GM15510 (cell line): ENCODE results near the gene UTP25.

ENCODE experiments used
- POLR2A ChIP-seq: IDR thresholded peaks from 3 replicates; pipeline ENCODE4 v1.6.1; 2011; ENCODE audit warnings: borderline replicate concordance; ENCODE audit not compliant: insufficient read length; ENCODE audit errors: extremely low read depth

Gene UTP25

GRCh38 chr1:209800984-209801834 lies 26.6 kb upstream of the UTP25 start:
- no peak for TF ChIP-seq POLR2A

DNA sequence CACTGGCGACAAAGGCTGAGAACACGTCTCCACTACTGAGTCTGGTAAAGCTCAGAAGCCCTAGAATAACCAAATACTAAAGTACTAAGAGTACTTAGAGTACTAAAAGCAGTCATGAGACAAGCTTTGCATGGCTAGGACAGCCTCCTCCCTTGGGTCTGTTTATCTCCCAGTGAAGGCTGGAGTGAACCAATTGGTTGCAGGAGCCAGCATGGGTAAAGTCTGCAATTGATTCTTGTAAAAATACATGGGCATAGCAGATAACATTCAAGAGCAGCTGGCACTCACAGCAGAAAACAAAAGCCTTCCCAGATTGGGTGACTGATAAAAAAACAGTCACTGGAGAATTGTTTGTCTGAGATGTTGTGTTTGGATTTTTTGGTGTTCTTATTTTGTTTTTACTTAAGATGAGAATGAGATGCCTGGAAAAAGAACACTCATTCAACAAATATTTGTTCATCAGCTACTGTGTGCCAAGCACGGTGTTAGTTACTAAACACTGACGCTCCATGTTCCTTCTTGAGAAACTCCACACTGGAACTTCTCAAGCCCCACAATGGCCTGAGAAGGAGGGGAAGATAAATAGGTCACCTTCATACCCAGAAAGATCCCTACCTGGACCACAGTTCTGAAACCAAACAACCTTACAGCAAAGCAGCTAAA lies 25.5 kb upstream of the UTP25 start:
- no peak for TF ChIP-seq POLR2A

DNA sequence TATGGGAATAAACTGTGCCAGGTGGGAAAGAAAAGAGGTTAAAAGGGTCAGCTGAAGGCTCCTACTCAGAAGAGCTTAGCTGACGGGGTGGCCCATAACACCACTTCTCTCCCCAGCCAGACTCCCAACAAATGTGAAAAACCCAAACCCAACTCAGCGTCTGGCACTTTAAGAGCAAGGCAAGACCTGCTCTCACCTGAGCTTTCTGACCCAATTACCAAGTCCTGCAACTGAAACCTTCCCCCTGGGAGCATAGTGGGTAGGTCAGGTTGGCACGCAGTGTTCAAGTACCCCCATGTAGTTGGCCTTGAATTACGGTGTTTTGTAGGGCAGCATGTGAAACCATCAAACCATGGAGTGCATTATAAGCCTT lies 25.0 kb upstream of the UTP25 start:
- no peak for TF ChIP-seq POLR2A

DNA sequence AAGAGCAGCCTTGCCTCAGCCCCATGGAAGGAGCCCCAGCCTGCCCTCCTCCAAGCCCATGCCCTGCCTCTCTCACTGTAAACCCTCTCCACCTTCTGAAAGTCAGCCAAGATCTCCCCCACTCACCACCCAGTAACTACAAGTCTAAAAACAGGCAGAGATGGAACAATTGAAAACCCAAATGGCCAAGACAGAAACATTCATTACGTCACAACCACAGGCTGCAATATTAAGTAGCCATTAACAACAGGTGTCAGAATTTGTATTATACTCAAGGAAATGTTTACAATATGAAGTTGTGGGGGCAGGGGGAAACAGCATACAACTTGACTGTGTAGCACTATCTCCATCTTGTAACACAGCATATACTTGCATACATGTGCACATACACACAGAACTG lies 24.2 kb upstream of the UTP25 start:
- no peak for TF ChIP-seq POLR2A

DNA sequence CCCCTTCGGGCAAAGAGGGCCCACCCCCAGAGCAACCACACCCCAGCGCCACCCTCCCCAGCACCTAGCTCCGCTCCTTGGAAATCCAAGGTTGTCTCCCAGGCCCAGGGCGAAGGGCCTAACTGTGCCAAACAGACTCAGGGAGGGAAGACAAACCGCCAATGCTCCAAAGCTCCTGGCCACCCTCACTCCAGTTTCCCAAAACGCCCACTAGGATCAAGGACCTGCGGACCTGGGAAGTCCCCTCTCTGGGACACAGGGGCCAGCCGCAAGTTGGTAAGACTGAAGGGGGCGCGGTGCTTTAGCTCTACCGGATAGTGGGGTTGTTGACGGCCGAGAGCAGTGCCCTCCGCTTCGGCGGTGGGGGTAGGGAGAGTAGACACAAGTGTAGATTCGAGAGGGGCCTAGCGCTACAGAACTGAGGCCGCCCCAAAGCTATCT lies 22.4 kb upstream of the UTP25 start:
- TF ChIP-seq POLR2A, result no peak

DNA sequence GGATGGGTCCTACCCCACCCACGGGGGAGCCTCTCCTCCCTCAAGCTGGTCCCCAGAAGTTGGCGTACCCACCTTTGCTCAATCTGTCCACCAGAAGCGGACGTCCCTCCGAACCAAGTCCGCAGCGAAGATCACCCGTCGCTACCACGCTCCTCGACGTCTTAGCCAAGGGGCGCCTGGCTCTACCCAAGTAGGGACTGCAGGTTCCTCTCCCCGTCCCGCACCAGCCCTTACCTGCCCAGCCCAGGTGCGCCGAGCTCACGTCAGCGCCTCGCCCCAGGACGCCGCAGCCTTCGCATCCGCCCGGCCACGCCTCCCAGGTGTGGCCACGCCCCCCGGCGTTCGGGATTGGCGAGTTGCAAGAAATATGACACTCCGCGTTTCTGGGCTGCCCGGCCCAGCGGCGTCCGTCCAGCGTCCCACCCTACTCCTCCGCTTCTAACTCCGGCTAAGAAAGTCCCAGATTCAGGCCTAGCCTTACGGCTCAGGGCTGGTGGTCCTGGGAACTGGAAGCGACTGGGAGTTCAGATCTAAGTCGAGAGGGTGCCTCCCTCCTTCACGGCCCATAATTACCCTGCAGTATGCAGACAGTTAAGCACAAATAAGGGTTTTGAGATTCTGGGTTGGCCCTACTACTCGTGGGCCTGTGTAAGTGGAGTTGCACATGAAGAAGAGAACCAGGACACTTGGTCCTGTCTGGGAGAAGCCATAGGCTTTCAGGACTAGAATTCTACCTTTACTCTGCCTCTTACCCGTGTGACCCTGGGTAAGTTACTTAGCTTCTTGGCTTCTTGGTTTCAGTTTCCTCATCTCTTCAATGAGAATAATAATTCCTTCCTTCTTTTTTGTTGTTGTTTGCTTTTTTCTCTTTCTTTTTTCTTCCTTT lies 21.7 kb upstream of the UTP25 start, which contains the start of gene IRF6:
Gene IRF6, minus strand, starts transcription at position 268 of the 886 bp plus-strand sequence. CDS start 4,729 bp downstream, outside the sequence.
- no peak for TF ChIP-seq POLR2A

DNA sequence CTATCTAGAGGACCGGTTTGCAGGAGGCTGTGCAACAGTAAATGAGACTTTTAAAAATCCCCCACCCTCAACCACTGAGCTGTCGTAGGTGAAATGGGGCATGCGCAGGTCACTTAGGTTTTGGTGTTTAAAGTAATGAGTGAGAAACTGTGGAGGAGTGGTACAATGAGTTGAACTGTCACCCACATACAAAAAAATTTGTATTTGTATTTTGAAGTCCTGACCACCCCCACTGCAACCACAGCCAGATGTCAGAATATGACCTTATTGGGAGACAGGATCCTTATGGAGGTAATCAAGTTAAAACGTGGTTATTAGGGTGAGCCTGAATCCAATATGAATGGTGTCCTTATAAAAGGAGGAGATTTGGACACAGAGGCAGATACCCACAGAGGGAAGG lies 20.3 kb upstream of the UTP25 start:
- no peak for TF ChIP-seq POLR2A

DNA sequence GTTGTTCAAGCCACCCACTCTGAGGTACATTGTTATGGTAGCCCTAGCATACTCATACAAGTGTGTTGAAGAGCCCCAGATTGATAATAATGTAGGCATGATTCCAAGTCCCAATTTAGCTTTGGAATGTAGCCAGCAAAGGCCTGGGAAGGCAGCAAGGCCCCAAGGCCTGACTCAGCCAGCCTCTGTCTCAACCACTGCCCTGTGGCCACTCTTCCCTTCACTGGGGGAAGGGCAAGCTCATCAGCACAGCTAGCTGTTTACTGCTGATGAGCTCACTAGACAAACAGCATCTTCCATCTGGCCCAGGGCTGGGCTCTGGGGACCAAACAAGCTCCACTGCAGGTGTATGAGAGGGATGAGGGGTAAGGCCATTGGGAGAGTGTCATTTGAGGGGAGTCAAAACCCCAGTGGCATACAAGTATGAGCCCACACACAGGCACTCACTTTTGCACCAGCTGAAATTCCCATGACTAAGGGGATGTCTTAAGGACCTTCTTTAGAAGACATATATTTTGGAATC lies 19.7 kb upstream of the UTP25 start:
- TF ChIP-seq POLR2A, result no peak

DNA sequence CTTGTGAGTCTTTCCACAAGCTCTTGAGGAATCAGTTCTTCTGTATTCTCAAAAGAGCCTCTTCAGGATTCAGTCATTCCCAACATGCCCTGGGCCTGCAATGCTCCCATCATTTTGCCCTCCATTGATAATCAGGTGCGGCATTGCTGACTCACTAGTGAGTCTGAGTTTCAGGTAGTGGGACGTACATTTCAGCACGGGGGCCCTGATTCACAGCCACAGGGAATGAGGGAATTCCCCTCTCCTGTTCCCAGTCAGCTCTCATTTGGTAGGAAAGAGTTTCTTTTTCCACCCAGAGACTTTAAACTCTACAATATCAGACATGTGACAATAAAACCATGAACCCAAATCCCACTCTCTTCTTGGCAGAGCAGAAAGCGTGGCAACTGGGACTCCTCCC lies 18.2 kb upstream of the UTP25 start:
- TF ChIP-seq POLR2A, result no peak

- TF ChIP-seq POLR2A, result no peak
Measured at GRCh38 chr1:209810783-209811182, 17.0 kb upstream of the UTP25 start.

GRCh38 chr1:209813902-209814301 lies 13.9 kb upstream of the UTP25 start:
- TF ChIP-seq POLR2A, result no peak

- no peak for TF ChIP-seq POLR2A
Measured at GRCh38 chr1:209815490-209815889, 12.3 kb upstream of the UTP25 start.

DNA sequence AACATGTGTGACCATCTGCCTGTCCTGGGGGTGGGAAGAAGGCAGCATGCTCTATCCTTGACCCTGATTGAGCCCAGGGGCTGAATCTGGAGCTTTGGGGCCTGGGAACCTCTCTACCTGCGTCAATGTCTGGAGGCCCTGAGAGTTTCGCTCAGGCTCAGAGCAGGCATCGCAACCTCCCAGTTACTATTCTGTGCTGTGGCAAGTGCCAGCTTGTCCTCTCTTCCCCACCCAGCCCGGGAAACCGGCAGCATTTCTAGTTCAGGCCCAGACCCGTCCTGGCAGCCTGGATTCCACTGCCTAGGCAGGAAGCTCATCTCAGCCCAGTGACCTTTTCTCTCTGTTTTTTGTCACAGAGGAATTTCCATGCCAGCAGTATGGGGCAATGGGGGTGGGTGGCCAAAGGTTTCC lies 11.8 kb upstream of the UTP25 start:
- TF ChIP-seq POLR2A, result no peak

- TF ChIP-seq POLR2A, result no peak
Measured at GRCh38 chr1:209816923-209817322, 10.8 kb upstream of the UTP25 start.

DNA sequence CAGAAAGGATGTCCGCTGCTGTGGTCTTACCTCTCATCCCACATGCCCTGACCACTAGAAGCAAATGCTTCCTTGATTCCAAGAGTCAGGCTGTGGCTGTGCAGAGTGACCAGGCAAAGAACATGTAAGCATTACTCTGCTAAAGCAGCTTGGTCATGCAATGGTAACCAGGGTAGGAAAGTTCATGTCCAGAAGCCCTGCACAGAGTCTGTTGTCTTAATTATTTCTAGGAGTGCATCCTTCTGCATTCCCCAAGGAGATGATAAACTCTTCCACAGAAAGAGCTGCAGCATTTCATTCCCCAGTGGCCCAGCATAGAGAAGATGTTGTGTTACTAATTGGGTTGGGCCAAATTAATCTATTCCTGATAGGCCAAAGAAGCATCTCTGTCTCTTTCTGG lies 10.1 kb upstream of the UTP25 start:
- TF ChIP-seq POLR2A, result no peak

- TF ChIP-seq POLR2A, result no peak
Measured at GRCh38 chr1:209819058-209819457, 8.7 kb upstream of the UTP25 start.

DNA sequence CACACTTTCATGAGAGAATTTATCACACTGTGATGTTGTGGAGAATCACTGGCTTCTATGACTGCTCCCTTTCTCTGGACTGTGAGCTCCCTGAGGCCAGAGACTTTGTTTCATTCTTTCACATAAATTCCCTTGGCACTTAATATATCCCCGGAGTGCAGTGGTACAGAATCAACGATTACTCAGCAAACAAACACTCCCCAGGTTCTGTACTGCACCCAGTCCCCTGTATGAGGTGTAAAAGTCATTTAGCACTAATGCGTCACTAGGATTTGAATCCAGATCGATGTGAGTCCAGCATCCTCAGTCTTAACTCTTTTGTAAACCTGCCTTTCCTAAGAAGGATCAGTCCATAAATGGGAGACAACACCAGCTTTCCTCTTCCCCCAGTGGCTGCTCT lies 6.8 kb upstream of the UTP25 start:
- no peak for TF ChIP-seq POLR2A
